GM12892 (cell line): Measurements from ENCODE around the gene DOCK4.

Experiments used
- DNase-seq: peaks from one replicate; pipeline ENCODE4 v3.0.0; 2011; ENCODE audit not compliant: insufficient read length
- FAIRE-seq: peaks from 2 replicates; lab custom pipeline; 2011; peaks lifted over from hg19 to GRCh38; lab: Jason Lieb, UNC
- POLR2A ChIP-seq: IDR thresholded peaks from 2 replicates; pipeline ENCODE4 v1.6.1; 2011; ENCODE audit warnings: low read depth, low read length, control low read depth
- POLR2AphosphoS5 ChIP-seq: IDR thresholded peaks from 2 replicates; pipeline ENCODE4 v1.6.1; 2011; ENCODE audit warnings: low read depth, low read length, control low read depth
- TAF1 ChIP-seq: IDR thresholded peaks from 2 replicates; pipeline ENCODE4 v1.6.1; 2011; ENCODE audit warnings: low read depth, mild to moderate bottlenecking, control low read depth, low read length, borderline replicate concordance

DOCK4 gene

DNA sequence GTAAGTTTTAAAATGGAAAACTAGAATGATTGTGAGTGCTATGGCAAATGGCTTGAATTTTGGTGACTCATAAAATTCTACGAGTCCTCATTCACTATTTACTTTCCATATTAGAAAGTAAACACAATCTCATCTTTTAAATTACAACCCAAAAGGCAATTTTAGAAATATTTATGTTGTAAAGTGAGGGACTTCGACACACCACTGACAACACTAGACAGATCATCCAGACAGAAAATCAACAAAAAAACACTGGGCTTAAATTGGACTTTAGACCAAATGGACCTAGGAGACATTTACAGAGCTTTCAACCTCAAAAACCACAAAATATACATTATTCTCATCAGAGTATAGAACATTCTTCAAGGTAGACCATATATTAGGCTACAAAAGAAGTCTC, 30.4 kb upstream of the DOCK4 start:
- TF ChIP-seq TAF1 (no peak), POLR2A (no peak), POLR2AphosphoS5 (no peak)
- DNase-seq (no peak), FAIRE-seq (no peak)

DNA sequence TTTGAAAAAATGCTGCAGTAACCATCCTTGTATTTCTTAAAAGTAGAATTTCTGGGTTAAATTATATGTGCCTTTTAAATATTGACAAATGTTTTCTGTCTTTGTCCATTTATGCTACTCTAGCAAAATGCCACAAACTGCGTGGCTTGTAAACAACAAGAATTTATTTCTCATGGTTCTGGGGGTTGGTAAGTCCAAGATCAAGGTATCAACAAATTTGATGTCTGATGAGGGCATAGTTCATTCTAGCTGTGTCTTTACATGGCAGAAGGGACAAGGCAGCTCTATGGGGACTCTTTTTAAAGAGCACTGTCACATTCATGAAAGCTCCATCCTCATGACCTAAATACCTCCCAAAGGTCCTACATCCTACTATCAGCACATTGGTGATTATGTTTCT, 27.9 kb upstream of the DOCK4 start:
- DNase-seq: no peak
- FAIRE-seq: no peak
- no peak for TF ChIP-seq POLR2AphosphoS5
- no peak for TF ChIP-seq TAF1
- TF ChIP-seq POLR2A: no peak

DNA sequence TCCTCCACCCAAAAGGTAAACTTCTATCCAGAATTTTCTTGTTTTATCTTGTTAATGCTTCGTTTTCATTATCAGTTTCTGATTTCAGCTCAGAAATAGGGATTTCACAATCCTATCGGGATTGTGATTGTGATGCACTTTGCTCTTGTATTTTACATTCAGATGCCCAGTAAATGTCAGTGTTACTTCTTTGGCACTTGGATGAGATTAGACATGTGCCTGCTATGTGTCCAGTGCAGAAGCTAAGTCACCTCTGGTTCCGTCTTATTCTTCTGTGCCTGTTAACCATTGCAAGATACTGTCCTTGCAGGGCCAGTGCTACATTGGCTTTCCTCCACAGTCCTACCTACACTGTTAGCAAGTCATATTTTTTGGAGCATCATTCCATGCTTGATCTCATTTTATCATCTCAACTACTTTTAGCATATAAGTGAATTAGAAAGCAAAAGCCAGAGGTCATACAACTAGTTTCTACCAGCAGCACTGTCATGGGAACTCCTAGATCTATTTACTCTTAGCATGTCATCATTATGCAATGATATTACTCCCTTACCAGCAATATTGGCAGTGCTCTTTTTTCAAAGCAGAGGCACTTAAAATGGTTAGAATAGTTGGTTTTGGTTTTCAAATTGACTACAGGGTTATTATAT, 27.0 kb upstream of the DOCK4 start:
- TF ChIP-seq TAF1: no peak
- TF ChIP-seq POLR2AphosphoS5: no peak
- no peak for TF ChIP-seq POLR2A
- FAIRE-seq: no peak
- no peak for DNase-seq

DNA sequence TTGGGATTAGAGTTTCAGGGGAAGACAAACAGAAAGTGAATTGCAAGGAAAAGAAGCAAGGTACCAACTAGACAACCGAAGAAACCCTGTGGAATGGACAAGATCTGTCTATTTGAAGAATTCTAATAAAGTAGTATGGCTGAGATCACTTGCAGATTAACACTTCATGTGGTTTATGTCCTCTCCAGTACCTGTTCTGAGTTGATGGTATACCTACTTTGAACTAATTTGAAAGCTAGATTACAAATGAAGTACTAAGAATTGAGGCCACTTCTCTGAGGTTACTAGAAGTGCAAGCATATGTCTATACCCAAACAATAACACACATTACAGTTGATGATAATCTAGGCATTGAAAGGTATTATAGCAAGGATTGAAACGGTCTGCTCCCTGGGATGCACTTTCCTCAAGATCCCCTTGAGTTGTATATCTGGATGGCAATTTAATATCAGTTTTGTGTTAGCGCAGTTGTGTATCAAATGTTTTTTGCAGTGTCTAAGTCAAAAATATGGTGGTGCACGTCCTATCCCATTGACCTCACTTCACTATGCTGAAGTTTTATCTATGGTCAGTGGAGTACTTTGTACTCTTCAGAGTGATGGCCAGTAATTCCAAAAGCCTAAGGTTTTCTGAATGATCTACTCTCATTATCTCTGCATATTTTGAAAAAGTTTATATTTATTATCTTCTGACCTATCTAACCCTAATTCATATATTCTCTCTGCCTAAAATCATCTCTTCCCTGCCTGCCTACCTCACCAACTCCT, 26.2 kb upstream of the DOCK4 start:
- no peak for DNase-seq
- FAIRE-seq: peak; percentile 65
- no peak for TF ChIP-seq POLR2A
- TF ChIP-seq POLR2AphosphoS5: no peak
- TF ChIP-seq TAF1: no peak

DNA sequence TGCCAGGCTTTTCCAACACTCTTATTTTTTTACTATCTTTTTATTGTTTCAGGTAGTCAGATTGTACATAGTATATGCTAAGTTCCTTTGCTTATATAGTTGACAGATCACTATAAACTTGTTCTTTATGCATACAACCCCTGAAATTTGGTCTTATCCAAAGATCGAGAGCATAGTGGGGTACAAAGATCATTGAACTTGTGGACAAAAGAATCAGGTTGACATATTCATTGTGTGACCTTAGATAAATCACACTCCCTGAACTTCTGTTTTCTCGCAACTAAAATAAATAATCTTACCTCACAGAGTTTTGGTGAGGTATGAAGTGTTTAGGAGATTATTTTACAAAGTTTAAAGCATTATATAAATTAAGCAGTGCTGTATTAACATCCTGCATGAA, 22.4 kb upstream of the DOCK4 start:
- DNase-seq (no peak), FAIRE-seq (no peak)
- no peak for TF ChIP-seq POLR2A
- TF ChIP-seq TAF1: no peak
- no peak for TF ChIP-seq POLR2AphosphoS5

DNA sequence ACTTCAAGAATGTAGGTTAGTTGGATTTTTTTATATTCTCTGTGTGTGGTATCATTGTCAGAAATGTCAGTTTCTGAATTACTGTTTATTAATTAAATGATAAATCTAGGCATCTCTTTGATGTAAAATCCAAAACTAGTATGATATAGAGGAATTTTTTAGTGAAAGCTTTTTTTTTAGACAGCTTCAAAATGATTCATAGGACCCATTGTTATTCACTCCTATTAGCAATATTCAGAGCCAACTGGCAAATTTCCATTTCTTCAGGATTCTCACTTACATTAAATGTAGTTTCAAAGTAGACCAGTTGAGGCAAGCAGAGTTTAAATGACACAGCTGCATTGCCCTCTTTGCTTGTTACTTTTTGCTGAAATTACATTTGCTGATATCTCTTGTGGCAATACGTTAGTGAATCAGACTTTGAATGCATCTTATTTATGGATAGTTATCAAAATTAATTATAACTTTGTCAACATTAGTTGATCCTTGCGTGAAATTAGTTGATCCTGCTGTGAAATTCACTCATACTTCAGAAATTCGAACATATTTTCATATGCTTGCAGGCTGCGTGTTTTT, 20.6 kb upstream of the DOCK4 start:
- no peak for DNase-seq
- TF ChIP-seq POLR2AphosphoS5 (no peak), POLR2A (no peak), TAF1 (no peak)
- FAIRE-seq: no peak

DNA sequence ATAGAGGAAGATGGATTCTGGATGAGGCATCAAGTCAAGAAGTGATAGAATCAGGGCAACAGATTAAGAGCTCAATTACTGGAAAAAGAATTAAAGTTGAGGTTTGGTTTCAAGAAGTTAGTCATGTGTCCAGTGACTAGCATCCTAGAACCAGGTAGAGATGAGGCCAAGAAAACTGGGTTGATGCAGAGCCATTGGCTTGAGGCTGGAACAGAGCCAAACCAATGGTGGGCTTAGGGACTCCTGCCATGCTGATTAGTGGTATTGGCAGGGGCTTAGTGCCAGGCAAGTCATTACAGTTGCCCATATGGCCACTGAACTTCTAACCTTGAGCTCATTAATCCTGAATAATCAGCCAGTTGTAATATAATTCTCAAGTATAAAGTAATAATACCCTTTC, 18.8 kb upstream of the DOCK4 start:
- DNase-seq (no peak), FAIRE-seq (no peak)
- TF ChIP-seq POLR2AphosphoS5: no peak

DNA sequence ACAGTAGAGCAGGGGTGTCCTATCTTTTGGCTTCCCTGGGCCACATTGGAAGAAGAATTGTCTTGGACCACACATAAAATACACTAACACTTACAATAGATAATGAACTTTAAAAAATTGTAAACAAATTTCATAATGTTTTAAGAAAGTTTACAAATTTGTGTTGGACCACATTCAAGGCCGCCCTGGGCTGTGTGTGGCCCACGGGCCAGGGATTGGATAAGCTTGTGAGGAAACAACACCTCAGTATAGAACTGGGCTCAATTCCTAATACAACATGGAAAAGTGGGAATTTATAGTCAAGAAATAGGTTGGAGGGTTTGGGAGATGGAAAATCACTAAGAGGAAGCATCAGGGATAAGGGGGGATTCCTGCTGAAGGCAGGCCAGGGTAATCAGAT, 18.0 kb upstream of the DOCK4 start:
- DNase-seq: no peak

DNA sequence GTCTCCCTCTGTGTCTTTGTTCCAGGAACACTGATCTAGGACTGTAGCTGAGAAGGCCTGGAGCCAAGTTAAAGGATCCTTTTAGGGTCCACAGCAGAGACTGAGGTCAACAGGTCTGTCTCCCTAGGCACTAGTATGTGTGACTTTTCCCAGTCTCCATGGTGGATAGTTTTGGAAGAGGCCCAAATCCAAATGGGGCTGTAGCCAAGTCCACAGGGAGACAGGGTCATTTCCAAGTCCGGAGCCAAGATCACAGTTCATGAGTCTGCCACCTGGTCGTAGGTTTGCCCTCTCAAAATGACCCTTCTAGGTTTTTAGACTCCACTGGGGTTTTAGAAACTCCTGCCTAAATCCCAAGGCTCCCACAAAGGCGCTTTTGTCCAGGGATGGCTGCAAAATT, 17.1 kb upstream of the DOCK4 start:
- no peak for DNase-seq
- TF ChIP-seq POLR2A (no peak), TAF1 (no peak), POLR2AphosphoS5 (no peak)
- FAIRE-seq: no peak

More for the DNA sequence above, 18.0 kb upstream of the DOCK4 start:
- no peak for FAIRE-seq
- TF ChIP-seq TAF1 (no peak), POLR2AphosphoS5 (no peak), POLR2A (no peak)

DNA sequence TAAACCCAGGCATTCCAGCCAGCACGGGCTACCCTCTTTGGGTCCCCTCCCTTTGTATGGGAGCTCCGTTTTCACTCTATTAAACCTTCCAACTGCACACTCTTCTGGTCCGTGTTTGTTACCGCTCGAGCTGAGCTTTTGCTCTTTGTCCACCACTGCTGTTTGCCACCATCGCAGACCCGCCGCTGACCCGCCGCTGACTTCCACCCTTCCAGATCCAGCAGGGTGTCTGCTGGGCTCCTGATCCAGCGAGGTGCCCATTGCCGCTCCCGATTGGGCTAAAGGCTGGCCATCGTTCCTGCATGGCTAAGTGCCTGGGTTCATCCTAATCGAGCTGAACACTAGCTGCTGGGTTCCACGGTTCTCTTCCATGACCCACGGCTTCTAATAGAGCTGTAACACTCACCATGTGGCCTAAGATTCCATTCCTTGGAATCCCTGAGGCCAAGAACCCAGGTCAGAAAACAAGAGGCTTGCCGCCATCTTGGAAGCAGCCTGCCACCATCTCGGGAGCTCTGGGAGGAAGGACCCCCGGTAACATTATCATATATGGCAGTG, 14.8 kb upstream of the DOCK4 start:
- no peak for FAIRE-seq
- no peak for DNase-seq

DNA sequence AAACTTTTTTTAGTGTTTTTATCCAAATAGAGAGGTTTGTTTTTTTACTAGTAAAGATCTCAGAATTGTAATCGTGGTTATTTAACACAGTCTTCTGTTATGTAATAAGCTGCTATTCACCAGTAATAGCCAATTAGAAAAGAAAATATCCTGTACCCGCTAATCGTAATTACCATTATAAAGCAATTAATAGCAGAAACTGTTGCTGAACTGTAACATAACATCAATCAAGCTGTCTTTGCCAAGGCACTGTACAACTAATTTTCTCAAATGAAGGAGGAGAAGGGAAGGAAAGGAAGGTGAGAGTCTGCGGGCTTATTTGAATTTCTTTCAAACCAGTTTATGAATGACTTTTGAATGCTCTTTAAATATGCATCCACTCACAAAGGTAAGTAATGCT, 9.6 kb upstream of the DOCK4 start:
- no peak for FAIRE-seq
- TF ChIP-seq POLR2AphosphoS5: no peak
- TF ChIP-seq TAF1: no peak
- TF ChIP-seq POLR2A: no peak
- no peak for DNase-seq

More for the DNA sequence above, 14.8 kb upstream of the DOCK4 start:
- TF ChIP-seq TAF1 (no peak), POLR2A (no peak), POLR2AphosphoS5 (no peak)

DNA sequence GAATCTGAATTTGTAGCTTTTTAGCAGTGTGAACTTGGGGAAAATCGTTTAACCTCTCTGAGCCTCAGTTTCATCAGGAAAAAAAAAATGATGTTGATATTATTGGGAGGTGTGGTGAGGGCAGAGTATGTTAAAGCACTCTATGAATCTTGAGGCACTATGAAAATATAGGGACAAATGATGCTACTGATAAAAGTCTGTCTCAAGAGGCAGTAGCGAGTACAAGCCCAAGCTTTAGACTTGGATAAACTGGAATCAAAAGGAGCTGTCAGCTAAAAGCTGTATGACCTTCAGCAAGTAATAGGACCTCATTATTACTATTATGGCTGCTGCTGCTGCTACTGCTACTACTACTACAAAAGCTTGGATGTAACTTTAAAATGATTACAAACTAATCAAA, 8.7 kb upstream of the DOCK4 start:
- FAIRE-seq (no peak), DNase-seq (no peak)
- no peak for TF ChIP-seq TAF1
- TF ChIP-seq POLR2A: no peak
- no peak for TF ChIP-seq POLR2AphosphoS5
